ENCODE measurements around the gene SH2D3A.

Gene SH2D3A

DNA sequence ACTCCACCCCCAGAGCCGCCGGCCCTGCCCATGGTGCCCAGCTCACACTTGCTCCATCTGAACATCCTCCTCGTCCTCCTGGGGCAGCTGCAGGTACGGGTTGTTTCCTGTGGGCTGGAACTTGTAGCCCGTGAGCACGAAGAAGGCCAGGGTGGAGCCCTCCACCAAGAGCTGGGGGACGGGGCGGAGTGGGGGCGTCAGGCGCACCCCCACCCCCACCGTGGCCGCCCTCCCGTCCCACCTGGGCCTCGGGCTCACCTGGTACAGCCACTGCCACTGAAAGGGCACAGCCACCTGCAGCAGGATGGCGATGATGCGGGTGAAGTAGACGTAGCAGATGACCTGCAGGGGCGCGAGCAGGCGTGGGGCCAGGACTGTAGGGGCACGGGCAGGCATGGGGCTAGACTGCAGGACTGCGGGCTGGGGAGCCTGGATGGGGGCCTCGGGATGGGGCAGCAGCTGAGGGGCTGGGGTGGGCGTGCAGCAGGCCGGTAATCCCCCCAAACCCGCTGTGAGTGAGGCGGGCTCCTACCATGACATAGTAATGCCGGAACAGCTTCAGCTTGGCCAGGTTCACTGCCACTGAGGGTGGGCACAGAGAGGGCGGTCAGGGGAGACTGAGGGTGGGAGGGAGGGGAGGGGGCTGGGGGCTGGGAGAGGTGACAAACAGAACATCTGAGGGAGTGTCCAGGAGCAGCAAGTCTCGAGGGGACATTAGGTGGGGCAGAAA is 36.1 kb downstream of the SH2D3A start:
- Histone ChIP-seq H3K4me3 (IDR thresholded peaks at IDR 0.05; ENCODE audit: insufficient read depth, low read depth, low read length) (no peak overlapping the region), H2AFZ (ENCODE audit: low read depth) (no peak overlapping the region), H3K36me3 (ENCODE audit: insufficient read depth) (no peaks in the 10 kb centered on the region), H3K27me3 (ENCODE audit: insufficient read depth, low read depth) (no peaks in the 10 kb centered on the region), H4K20me1 (ENCODE audit: insufficient read depth) (no peaks in the 10 kb centered on the region), H3K9ac (no peak overlapping the region), H3K79me2 (ENCODE audit: insufficient read depth, low read depth) (no peaks in the 10 kb centered on the region; the same call in 1 of the 2 replicates), H3K4me1 (ENCODE audit: low read depth, poor library complexity, severe bottlenecking) (peaks cover 9% of the 10 kb centered on the region), H3K4me2 (no peak overlapping the region), H3K27ac (no peak overlapping the region)
- TF ChIP-seq, protein P1, sequence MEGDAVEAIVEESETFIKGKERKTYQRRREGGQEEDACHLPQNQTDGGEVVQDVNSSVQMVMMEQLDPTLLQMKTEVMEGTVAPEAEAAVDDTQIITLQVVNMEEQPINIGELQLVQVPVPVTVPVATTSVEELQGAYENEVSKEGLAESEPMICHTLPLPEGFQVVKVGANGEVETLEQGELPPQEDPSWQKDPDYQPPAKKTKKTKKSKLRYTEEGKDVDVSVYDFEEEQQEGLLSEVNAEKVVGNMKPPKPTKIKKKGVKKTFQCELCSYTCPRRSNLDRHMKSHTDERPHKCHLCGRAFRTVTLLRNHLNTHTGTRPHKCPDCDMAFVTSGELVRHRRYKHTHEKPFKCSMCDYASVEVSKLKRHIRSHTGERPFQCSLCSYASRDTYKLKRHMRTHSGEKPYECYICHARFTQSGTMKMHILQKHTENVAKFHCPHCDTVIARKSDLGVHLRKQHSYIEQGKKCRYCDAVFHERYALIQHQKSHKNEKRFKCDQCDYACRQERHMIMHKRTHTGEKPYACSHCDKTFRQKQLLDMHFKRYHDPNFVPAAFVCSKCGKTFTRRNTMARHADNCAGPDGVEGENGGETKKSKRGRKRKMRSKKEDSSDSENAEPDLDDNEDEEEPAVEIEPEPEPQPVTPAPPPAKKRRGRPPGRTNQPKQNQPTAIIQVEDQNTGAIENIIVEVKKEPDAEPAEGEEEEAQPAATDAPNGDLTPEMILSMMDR (conservative IDR thresholded peaks at IDR 0.05; ENCODE audit: low read depth, low read length), result no peak

DNA sequence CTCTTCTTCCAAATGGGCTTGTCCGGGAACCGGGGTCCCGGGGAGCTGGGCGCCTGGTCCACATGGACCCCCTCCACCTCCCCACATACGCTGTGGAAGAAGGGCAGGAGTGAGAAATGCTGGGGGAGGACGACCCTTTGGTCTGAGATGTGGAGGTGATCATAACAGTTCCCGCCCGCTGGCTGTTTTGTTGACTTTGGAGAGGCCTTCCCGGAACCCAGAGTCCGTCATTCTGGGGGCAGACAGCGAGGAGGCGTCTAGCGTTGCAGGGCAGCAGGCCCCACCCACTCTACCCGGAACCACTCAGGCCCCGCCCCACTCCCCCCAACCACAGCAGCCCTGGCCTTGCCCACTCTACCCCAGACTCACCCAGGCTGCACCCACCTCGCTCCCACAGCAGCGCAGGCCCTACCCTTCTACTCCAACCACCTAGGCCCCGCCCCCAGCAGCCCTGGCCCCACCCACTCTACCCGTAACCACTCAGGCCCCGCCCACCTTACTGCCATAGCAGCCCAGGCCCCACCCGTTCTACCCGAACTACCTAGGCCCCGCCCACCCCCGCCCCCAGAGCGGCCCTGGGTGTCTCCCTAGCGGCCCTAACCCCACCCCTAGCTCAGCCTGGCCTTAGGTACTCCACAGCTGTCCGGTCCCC is 37.0 kb downstream of the SH2D3A start:
- no peak overlapping the region for H3K4me3 ChIP-seq (IDR thresholded peaks at IDR 0.05; ENCODE audit: insufficient read depth, low read depth, low read length)
- no peaks in the 10 kb centered on the region for H3K36me3 ChIP-seq (ENCODE audit: insufficient read depth)
- TF ChIP-seq, protein P1 (conservative IDR thresholded peaks at IDR 0.05; ENCODE audit: low read depth, low read length), result no peak
- H4K20me1 ChIP-seq (ENCODE audit: insufficient read depth), result no peaks in the 10 kb centered on the region
- no peak overlapping the region for H3K27ac ChIP-seq
- no peak overlapping the region for H3K9ac ChIP-seq
- H3K4me1 ChIP-seq (ENCODE audit: low read depth, poor library complexity, severe bottlenecking), result peaks cover under 1% of the 10 kb centered on the region
- H3K4me2 ChIP-seq, result no peak overlapping the region
- H3K27me3 ChIP-seq (ENCODE audit: insufficient read depth, low read depth), result no peaks in the 10 kb centered on the region
- no peak overlapping the region for H2AFZ ChIP-seq (ENCODE audit: low read depth)
- H3K79me2 ChIP-seq (ENCODE audit: insufficient read depth, low read depth), result no peaks in the 10 kb centered on the region

- H3K9ac ChIP-seq, result no peak overlapping the region
- H3K4me1 ChIP-seq (ENCODE audit: low read depth, poor library complexity, severe bottlenecking), result no peaks in the 10 kb centered on the region
- no peaks in the 10 kb centered on the region for H4K20me1 ChIP-seq (ENCODE audit: insufficient read depth)
- no peak overlapping the region for H2AFZ ChIP-seq (ENCODE audit: low read depth)
- no peaks in the 10 kb centered on the region for H3K79me2 ChIP-seq (ENCODE audit: insufficient read depth, low read depth)
- no peak overlapping the region for H3K4me2 ChIP-seq
- no peaks in the 10 kb centered on the region for H3K36me3 ChIP-seq (ENCODE audit: insufficient read depth)
- no peak overlapping the region for H3K27ac ChIP-seq
- no peaks in the 10 kb centered on the region for H3K27me3 ChIP-seq (ENCODE audit: insufficient read depth, low read depth)
- TF ChIP-seq, protein P1 (conservative IDR thresholded peaks at IDR 0.05; ENCODE audit: low read depth, low read length), result no peak
- no peak overlapping the region for H3K4me3 ChIP-seq (IDR thresholded peaks at IDR 0.05; ENCODE audit: insufficient read depth, low read depth, low read length)
Observed at GRCh38 chr19:6729573-6730152, 37.6 kb downstream of the SH2D3A start.

- Histone ChIP-seq H2AFZ (ENCODE audit: low read depth) (no peak overlapping the region), H3K27ac (no peak overlapping the region), H3K36me3 (ENCODE audit: insufficient read depth) (no peaks in the 10 kb centered on the region), H3K79me2 (ENCODE audit: insufficient read depth, low read depth) (no peaks in the 10 kb centered on the region), H3K4me1 (ENCODE audit: low read depth, poor library complexity, severe bottlenecking) (no peaks in the 10 kb centered on the region), H3K4me3 (IDR thresholded peaks at IDR 0.05; ENCODE audit: insufficient read depth, low read depth, low read length) (no peak overlapping the region), H3K27me3 (ENCODE audit: insufficient read depth, low read depth) (no peaks in the 10 kb centered on the region), H3K4me2 (no peak overlapping the region), H3K9ac (no peak overlapping the region), H4K20me1 (ENCODE audit: insufficient read depth) (no peaks in the 10 kb centered on the region)
- TF ChIP-seq, protein P1 (conservative IDR thresholded peaks at IDR 0.05; ENCODE audit: low read depth, low read length), result no peak
Observed at GRCh38 chr19:6728346-6728745, 38.9 kb downstream of the SH2D3A start.
